Neural progenitor cell (in vitro differentiated cells): Measurements from ENCODE around the gene PRKAG2. TPM values are rescaled to one million over a fixed set of nuclear protein-coding genes. Genes with fewer than 3 reads are reported as not detected.

Experiments
- DNase-seq: peaks from one replicate; pipeline ENCODE4 v3.0.0-alpha.2; 2016; ENCODE audit warnings: low spot score
- H2AFZ ChIP-seq: fragments of 200-600 bp; sonication (generic); replicated peaks from 2 replicates; pipeline ENCODE4 v1.6.1; 2016; ENCODE audit warnings: antibody characterized with exemption
- H3F3A ChIP-seq: fragments of 200-600 bp; sonication (generic); 2 replicates; pipeline ENCODE4 v1.6.1; 2016; ENCODE audit warnings: antibody characterized with exemption, low read depth
- H3K27ac ChIP-seq: fragments of 200-600 bp; sonication (generic); 2 replicates; pipeline ENCODE4 v1.5.1; 2016; ENCODE audit warnings: mild to moderate bottlenecking
- H3K27me3 ChIP-seq: fragments of 200-600 bp; sonication (generic); 2 replicates; pipeline ENCODE4 v1.6.1; 2016; ENCODE audit warnings: mild to moderate bottlenecking, moderate library complexity
- H3K36me3 ChIP-seq: fragments of 200-600 bp; sonication (generic); 2 replicates; pipeline ENCODE4 v1.5.1; 2016
- H3K4me1 ChIP-seq: fragments of 200-600 bp; sonication (generic); 2 replicates; pipeline ENCODE4 v1.6.1; 2016; ENCODE audit warnings: mixed run types
- H3K4me2 ChIP-seq: fragments of 200-600 bp; sonication (generic); 2 replicates; pipeline ENCODE4 v1.6.1; 2016
- H3K4me3 ChIP-seq: fragments of 200-600 bp; sonication (generic); 2 replicates; pipeline ENCODE4 v1.5.1; 2016
- H3K79me2 ChIP-seq: fragments of 200-600 bp; sonication (generic); 2 replicates; pipeline ENCODE4 v1.6.1; 2016; ENCODE audit warnings: low read depth
- H3K9ac ChIP-seq: fragments of 200-600 bp; sonication (generic); 2 replicates; pipeline ENCODE4 v1.6.1; 2016
- H3K9me3 ChIP-seq: fragments of 200-600 bp; sonication (generic); 2 replicates; pipeline ENCODE4 v1.5.1; 2016; ENCODE audit warnings: low read depth
- H4K20me1 ChIP-seq: fragments of 200-600 bp; sonication (generic); 2 replicates; pipeline ENCODE4 v1.6.1; 2016; ENCODE audit warnings: low read depth
- H3K27ac Mint-ChIP-seq: 3 replicates; pipeline ENCODE4 v1.8.0; 2021; ENCODE audit warnings: mixed read lengths
- H3K27me3 Mint-ChIP-seq: 2 replicates; pipeline ENCODE4 v1.8.0; 2022; ENCODE audit warnings: low read depth, mild to moderate bottlenecking, inconsistent platforms, moderate library complexity, mixed read lengths; ENCODE audit not compliant: insufficient read depth
- H3K36me3 Mint-ChIP-seq: 3 replicates; pipeline ENCODE4 v1.8.0; 2021; ENCODE audit warnings: mixed read lengths
- H3K4me1 Mint-ChIP-seq: 3 replicates; pipeline ENCODE4 v1.8.0; 2021; ENCODE audit warnings: mixed read lengths
- H3K4me3 Mint-ChIP-seq: 3 replicates; pipeline ENCODE4 v1.8.0; 2021; ENCODE audit warnings: mild to moderate bottlenecking, moderate library complexity, mixed read lengths
- H3K9me3 Mint-ChIP-seq: 3 replicates; pipeline ENCODE4 v1.8.0; 2020; ENCODE audit warnings: mixed read lengths
- CTCF ChIP-seq: fragments of 200-600 bp; sonication (generic); IDR thresholded peaks from 2 replicates; pipeline ENCODE4 v1.5.1; 2017; ENCODE audit warnings: antibody characterized with exemption, mild to moderate bottlenecking
- EZH2 ChIP-seq: fragments of 200-600 bp; sonication (generic); IDR thresholded peaks from 2 replicates; pipeline ENCODE4 v1.6.1; 2017; ENCODE audit warnings: antibody characterized with exemption, mild to moderate bottlenecking, moderate library complexity
- EZH2phosphoT487 ChIP-seq: fragments of 200-600 bp; sonication (generic); IDR thresholded peaks from 2 replicates; pipeline ENCODE4 v1.6.1; 2017; ENCODE audit warnings: antibody characterized with exemption
- total RNA-seq: library from RNA; depleted of rRNA; stranded (reverse); fragments of >200 nt; gene quantifications from 2 replicates; pipeline ENCODE4 v1.2.3, GENCODE V29; 2015; ENCODE audit warnings: low replicate concordance

The PRKAG2 gene
- total RNA-seq, 1 donor from 2014 or later = 11.4 TPM

GRCh38 chr7:151762583-151763245, 114.2 kb downstream of the PRKAG2 start:
- H3K9me3 Mint-ChIP-seq = peaks cover 2% of the 10 kb centered on the region
- H2AFZ ChIP-seq = no peak overlapping the region
- peaks cover 13% of the 10 kb centered on the region for H3K27me3 Mint-ChIP-seq
- no peaks in the 10 kb centered on the region for H3K36me3 Mint-ChIP-seq
- no peak overlapping the region for H3K9ac ChIP-seq
- no peaks in the 10 kb centered on the region for H3K9me3 ChIP-seq
- H3F3A ChIP-seq = no peaks in the 10 kb centered on the region
- H3K36me3 ChIP-seq = no peaks in the 10 kb centered on the region
- H3K4me1 ChIP-seq = peaks cover 1% of the 10 kb centered on the region
- no peaks in the 10 kb centered on the region for H3K27me3 ChIP-seq
- H3K4me2 ChIP-seq = no peak overlapping the region
- H4K20me1 ChIP-seq = no peaks in the 10 kb centered on the region
- TF ChIP-seq EZH2 (no peak), CTCF (no peak), EZH2phosphoT487 (no peak)
- DNase-seq = peak; percentile 55
- no peak overlapping the region for H3K4me3 Mint-ChIP-seq
- H3K27ac Mint-ChIP-seq = no peak overlapping the region
- H3K4me3 ChIP-seq = no peak overlapping the region
- no peak overlapping the region for H3K27ac ChIP-seq
- H3K4me1 Mint-ChIP-seq = peaks cover 5% of the 10 kb centered on the region
- H3K79me2 ChIP-seq = no peaks in the 10 kb centered on the region

- Histone ChIP-seq H3K4me1 (peaks cover 9% of the 10 kb centered on the region), H3K9me3 (no peaks in the 10 kb centered on the region), H3K27me3 (no peaks in the 10 kb centered on the region), H4K20me1 (no peaks in the 10 kb centered on the region), H3K4me2 (no peak overlapping the region), H3F3A (no peaks in the 10 kb centered on the region), H3K9ac (no peak overlapping the region), H2AFZ (no peak overlapping the region), H3K79me2 (no peaks in the 10 kb centered on the region), H3K36me3 (no peaks in the 10 kb centered on the region), H3K4me3 (no peak overlapping the region), H3K27ac (no peak overlapping the region)
- H3K9me3 Mint-ChIP-seq = peaks cover 2% of the 10 kb centered on the region
- no peak for DNase-seq
- TF ChIP-seq EZH2 (no peak), CTCF (no peak), EZH2phosphoT487 (no peak)
- H3K4me1 Mint-ChIP-seq = peaks cover 13% of the 10 kb centered on the region
- H3K27ac Mint-ChIP-seq = no peak overlapping the region
- no peak overlapping the region for H3K4me3 Mint-ChIP-seq
- peaks cover 16% of the 10 kb centered on the region for H3K27me3 Mint-ChIP-seq
- no peaks in the 10 kb centered on the region for H3K36me3 Mint-ChIP-seq
Observed at GRCh38 chr7:151761957-151762356, 115.0 kb downstream of the PRKAG2 start.

- peaks cover 20% of the 10 kb centered on the region for H3K4me1 Mint-ChIP-seq
- H3K4me3 Mint-ChIP-seq = no peak overlapping the region
- no peak overlapping the region for H3K27ac ChIP-seq
- H3K27me3 Mint-ChIP-seq = peaks cover 12% of the 10 kb centered on the region
- peaks cover 2% of the 10 kb centered on the region for H3K9me3 Mint-ChIP-seq
- no peaks in the 10 kb centered on the region for H3K36me3 ChIP-seq
- H3K4me2 ChIP-seq = no peak overlapping the region
- H3K9me3 ChIP-seq = no peaks in the 10 kb centered on the region
- H3K79me2 ChIP-seq = no peaks in the 10 kb centered on the region
- no peaks in the 10 kb centered on the region for H3K27me3 ChIP-seq
- H3K9ac ChIP-seq = no peak overlapping the region
- no peaks in the 10 kb centered on the region for H3F3A ChIP-seq
- DNase-seq = no peak
- H4K20me1 ChIP-seq = no peaks in the 10 kb centered on the region
- H2AFZ ChIP-seq = no peak overlapping the region
- no peak overlapping the region for H3K27ac Mint-ChIP-seq
- no peak overlapping the region for H3K4me3 ChIP-seq
- peaks cover 15% of the 10 kb centered on the region for H3K4me1 ChIP-seq
- no peak for TF ChIP-seq EZH2phosphoT487
- TF ChIP-seq CTCF = no peak
- TF ChIP-seq EZH2 = no peak
- H3K36me3 Mint-ChIP-seq = no peaks in the 10 kb centered on the region
Observed at GRCh38 chr7:151761231-151761630, 115.7 kb downstream of the PRKAG2 start.
